ENCODE results near the gene CTBP2.

GRCh38 chr10:125037145-125037877, 123.1 kb downstream of the CTBP2 start:
- TF ChIP-seq REST (IDR thresholded peaks at IDR 0.05; ENCODE audit: low read depth) = peak; percentile 48; the same call in 1 of the 2 replicates
- no peak for TF ChIP-seq TAF1 (IDR thresholded peaks at IDR 0.05; ENCODE audit: low read depth)
- TF ChIP-seq CEBPB (IDR thresholded peaks at IDR 0.05) = peak; percentile 55; the same call in 1 of the 2 replicates
- TF ChIP-seq FOXM1 (IDR thresholded peaks at IDR 0.05; ENCODE audit: borderline replicate concordance, low read depth) = no peak
- 0 out of 2 replicates have a peak, but pooled peaks have one; percentile 33 for TF ChIP-seq TEAD4 (IDR thresholded peaks at IDR 0.05)
- TF ChIP-seq ZBTB7A (IDR thresholded peaks at IDR 0.05; ENCODE audit: low read depth) = no peak
- TF ChIP-seq RAD21 (IDR thresholded peaks at IDR 0.05; ENCODE audit: low read depth) = no peak
- TF ChIP-seq EP300 (IDR thresholded peaks at IDR 0.05; ENCODE audit: borderline replicate concordance) = peak; percentile 17; the same call in 1 of the 2 replicates
- peak; percentile 35; the same call in 1 of the 2 replicates for TF ChIP-seq MAX (IDR thresholded peaks at IDR 0.05)
- TF ChIP-seq YY1 (IDR thresholded peaks at IDR 0.05; ENCODE audit: low read depth) = no peak
- TF ChIP-seq CREB1 (IDR thresholded peaks at IDR 0.05; ENCODE audit: low read depth) = no peak
- no peak for TF ChIP-seq TCF12 (IDR thresholded peaks at IDR 0.05; ENCODE audit: low read depth)

Data from Ishikawa (cell line).